NCI-H774 (cell line): ENCODE results near the gene TACR2.

Experiments used
- DNase-seq: peaks from one replicate; lab custom pipeline; 2025; lab: John Stamatoyannopoulos, UW

Gene TACR2

GRCh38 chr10:69416695-69417094 is at the start of gene TACR2:
TSS of gene TACR2 (minus strand) at chr10:69416918. CDS start at chr10:69416323, 595 bp downstream.
- no peak for DNase-seq

DNA sequence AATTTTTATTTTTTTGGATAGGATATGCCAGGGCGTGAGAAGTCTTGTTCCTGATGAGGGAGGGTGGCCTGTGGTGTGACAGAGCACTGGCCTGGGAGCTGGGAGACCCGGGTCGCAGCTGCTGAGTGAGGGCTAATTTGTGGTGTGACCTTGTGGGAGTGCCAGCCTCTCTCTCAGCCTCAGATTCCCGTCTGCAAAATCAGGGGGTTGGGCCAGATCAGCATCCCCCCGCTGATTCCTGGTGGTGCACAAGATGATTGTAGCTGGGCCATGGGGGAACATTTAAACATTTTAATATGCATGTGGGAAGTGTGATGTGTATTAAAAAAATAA is 49.4 kb upstream of the TACR2 start:
- no peak for DNase-seq

DNA sequence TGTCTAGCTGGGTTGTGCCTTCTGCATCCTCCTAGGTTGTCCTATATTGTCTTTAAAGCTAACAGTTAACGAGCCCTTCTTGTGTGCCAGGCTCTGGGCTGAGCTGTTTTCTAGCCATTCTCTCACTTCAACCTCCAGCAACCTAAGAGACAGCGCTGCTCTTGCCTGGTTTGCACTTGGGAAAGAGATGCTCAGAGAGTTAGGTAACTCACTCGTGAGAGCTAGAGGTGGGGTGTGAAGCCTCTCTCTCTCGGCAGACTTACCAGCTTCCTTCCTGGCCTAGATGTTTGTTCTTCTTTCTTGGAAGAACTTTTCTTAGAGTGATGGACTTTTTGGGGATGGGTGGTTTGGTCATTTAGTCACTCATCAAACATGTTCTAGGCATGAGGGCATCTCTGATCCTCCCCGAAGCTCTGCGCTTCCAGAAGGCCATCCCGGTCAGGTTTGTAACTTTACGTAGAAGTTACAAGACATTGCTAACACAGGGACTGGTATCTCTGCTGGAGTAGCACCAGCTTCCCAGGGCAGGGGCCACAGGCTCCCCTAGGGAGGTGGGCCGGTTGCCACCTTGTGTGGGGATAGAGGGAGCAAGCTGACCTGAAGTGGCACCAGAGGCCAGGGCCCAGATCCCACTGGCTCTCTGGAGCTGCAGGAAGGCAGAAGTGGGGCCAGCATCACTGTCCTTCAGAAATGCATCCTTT is 48.9 kb upstream of the TACR2 start:
- DNase-seq, result no peak

DNA sequence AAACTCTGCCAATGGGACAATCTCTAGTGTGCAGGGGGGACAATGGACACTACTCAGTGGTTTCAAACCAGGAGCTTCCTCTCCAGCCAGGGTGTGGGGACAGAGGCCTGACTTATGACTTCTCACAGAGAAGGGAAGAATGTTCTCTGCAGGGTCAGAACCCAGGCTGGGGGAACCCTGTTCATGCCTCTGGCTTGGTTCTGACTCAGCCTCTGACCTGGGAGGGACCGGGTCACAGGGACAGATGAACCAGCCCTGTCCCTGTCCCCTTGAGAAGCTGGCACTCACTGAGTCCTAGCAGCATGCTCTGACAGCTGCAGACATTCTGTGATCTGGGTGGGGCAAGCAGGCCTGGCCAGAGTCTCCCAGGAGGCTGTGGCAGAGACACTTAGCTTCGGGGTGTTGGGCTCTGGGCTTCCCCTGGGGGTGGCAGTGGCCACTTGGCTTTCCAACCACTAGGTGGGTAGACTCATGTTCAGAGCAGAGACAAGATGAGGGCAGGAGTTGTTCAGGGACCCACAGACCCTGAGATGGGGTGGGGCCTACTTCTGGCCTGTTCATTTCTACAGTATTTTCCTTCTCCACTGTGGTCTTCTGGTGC is 48.2 kb upstream of the TACR2 start:
- DNase-seq, result no peak

DNA sequence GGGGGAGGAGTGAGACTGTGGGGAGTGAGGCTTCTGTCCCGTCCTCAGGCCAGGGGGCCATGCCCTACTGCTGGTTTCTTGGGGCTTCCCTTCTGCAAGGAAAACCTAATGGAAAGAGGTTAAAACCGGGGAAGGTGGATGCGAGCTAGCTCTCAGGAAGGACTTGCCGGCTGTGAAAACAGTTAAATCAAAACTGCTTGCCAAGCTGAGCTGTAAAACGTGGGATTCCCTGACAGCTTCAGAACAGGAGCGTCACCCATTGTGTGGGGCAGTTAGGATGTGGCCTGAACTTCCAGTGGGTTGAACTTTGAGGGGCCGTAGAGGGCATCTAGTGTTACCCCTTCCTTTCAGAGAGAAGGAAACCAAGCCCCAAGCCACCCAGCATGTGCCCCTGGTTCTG is 47.7 kb upstream of the TACR2 start:
- DNase-seq, result no peak

DNA sequence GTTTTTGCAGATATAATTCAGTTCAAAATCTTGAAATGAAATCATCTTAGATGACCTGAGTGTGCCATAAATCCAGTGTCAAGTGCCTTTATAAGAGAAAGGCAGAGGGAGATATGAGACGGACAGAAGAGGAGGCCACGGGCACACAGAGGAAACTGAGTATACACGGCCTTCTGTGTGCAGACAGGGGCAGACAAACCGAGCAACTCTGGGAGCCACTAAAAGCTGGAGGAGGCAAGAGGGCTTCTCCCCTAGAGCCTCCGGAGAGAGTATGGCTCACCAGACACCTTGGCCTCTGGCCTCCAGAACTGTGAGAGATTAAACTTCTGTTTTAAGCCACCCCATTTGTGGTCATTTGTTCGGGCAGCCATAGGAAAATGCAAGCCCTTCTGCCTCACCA is 47.2 kb upstream of the TACR2 start:
- DNase-seq, result no peak

- no peak for DNase-seq
Measured at GRCh38 chr10:69461243-69462025, 44.7 kb upstream of the TACR2 start.

DNA sequence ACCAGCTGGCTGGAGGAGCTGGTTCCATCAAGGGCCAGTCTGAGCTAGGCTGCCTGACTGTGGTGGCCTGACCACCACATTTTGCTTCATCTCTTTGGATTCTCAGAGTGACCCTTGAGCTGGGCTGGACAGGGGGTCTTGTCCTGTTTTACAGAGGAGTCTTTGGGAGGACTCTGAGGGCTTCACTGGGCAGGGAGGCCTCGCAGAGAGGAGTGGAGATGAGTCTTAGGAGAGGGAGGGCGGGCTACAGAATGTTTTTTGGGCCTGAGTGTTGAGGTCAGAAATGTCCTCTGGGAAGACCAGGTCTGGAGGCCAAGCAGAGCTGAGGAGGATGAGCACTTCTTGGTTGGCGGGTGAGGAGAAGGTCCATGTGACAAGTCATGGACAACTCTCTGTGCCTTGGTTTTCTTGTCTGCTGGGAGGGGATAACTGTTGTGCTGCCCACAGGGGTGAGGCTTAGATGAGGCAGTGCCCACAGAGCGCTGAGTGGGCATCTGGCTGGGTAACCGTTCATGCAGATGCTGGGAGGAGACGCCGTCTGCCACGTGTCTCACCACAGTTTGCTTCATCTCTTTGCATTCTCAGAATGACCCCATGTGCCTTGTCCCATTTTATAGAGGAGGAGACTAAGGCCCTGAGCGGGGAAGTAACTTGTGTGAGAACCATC is 44.0 kb upstream of the TACR2 start:
- DNase-seq, result no peak

GRCh38 chr10:69459893-69460575 is 43.3 kb upstream of the TACR2 start:
- no peak for DNase-seq

DNA sequence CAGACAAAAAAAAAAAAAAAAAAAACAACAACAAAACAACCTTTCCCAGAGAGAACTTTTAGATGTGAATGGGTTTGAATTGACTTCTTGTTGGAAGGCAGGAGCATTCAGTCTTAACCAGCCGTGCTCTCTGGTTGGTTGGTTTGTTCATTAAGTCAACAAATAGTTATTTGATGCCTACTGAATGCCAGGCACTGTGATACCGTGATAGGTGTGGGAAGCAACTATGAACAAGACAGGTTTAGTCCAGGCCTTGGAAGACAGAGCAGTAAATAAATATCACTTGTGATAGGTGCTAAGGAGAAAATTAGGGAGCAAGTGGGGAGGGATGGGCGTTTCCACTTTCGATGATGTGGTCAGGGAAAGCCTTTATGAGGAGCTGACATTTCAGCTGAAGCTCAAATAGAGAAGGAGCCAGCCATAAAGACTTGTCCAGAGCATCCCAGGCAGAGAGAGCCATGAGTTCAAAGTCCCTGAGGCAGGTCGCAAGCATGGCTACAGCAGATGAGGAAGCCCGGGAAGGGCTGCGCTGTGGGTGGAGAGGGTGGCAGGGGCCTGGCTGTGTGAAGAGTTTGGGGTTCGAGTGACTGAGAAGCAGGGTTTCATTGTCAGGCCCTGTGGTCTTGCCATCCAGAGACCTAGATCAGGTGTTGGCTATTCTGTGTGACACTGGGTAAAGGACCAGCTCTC is 42.5 kb upstream of the TACR2 start:
- DNase-seq, result no peak

GRCh38 chr10:69458430-69459100 is 41.8 kb upstream of the TACR2 start:
- DNase-seq, result no peak

- DNase-seq, result no peak
Measured at GRCh38 chr10:69457771-69458237, 41.1 kb upstream of the TACR2 start.

GRCh38 chr10:69456880-69457693 is 40.4 kb upstream of the TACR2 start:
- DNase-seq, result no peak

DNA sequence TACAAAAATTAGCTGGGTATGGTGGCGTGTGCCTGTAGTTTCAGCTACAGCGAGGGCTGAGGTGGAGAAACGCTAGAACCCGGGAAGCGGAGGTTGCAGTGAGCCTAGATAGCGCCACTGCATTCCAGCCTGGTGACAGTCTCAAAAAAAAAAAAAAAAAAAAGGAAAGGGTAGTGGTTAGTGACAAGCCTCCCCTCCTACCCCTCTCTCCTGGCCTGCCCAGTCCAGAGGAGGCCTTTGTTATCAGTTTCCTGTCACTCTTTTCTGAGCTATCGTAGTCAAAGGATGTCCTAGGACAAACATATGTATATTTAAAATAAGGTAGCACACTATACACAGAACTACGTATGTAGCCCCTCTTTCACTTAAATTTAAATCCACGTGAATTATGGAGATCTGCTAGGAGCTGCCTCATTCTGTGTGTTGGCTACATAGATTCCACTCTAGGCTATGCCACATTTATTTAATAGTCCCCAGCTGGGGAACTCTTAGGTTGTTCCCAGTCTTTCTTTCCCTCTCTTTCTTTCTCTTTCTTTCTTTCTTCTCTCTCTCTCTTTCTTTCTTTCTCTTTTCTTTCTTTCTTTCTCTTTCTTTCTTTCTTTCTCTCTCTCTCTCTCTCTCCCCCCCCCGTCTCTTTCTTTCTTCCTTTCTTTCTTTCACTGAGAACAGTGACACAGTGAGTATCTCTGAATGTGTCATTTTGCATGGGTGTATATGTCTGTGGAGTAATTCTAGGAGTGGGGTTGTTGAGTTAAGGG is 38.5 kb upstream of the TACR2 start:
- no peak for DNase-seq

- DNase-seq, result no peak
Measured at GRCh38 chr10:69453795-69454194, 37.1 kb upstream of the TACR2 start.

DNA sequence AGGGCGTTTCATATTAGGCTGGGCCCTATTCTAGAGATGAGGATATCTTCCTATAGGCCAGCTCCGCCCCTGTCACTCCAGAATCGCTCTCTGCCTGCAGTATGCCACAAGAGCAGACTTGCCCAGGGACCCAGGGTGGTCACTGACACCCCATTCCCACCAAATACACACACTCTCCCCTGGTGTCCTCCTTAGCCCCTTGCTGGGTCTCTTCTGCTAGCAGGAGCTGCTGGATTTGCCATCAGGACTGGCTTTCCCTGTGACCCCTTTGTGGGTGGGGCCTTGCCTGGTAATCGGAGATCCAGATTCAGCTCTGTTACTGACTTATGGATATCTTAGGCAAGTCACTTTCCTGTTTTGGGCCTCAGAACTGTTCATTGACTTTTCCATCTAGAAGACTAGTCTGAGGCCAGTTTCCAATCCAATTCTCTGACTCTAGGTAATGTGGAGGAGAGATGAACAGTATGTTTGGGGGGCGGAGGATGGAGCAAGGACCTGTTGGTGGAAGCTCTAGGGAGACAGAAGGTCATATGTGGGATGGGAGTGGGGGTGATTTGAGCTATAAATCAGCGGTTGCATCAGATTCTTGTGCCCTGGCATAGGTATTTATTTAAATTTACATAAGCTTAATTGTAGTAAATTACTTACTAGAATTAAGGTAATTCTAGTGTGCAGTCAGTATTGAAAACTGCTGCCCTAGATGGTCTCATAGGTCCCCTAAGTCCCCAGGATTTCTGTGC is 36.1 kb upstream of the TACR2 start:
- no peak for DNase-seq

DNA sequence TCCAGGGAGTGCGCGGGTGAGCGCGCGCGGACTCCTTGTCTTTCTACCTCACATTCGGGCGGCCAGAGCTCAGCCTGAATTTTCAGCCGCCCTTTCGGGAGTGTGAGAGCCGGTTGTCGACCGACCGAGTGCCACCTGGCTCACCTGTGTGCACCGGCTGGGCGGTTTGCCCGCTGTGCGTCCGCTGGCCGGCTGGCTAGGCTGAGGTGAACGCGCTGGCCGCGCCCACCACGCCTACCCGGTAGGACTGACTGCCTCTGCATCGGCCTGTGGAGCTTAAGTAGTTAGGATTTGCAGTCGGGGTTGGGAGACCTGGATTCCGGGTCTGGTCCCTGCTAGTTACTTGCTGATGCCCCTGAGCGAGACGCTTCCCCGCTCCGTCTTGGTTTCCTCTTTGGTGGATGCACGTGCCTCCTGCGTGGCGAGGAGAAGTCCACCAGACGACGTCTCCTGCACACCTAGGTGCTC is 35.1 kb upstream of the TACR2 start:
- DNase-seq, result peak; percentile 29

DNA sequence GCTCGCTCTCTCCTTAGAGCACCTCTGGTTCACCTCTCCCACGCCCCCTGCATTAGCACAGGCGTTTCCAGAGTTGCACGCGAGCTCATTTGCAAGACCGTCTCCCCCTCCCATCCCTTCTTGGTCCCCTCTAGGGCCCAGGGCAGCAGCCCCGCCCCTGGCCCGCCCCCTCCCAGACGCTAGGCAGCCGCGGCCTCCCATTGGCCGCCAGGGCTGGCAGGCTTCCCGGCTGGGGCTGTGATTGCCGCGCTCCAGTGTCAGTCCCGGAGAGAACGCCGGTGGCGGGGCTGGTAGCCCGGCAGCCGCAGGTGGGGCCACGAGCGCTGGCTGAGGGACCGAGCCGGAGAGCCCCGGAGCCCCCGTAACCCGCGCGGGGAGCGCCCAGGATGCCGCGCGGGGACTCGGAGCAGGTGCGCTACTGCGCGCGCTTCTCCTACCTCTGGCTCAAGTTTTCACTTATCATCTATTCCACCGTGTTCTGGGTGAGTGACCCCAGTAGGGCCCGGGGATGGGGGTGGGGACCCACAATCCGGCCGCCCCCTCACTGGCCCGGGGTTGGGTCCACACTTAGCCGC is 34.6 kb upstream of the TACR2 start, which contains the start of gene TSPAN15:
Gene TSPAN15 (plus strand): TSS at position 257 of the 575 bp plus-strand sequence. CDS start 130 bp downstream, at position 387.
- peak; percentile 91 for DNase-seq
